GM12892 (cell line): ENCODE measurements around the gene CENPN.

ENCODE experiments used
- DNase-seq: peaks from one replicate; pipeline ENCODE4 v3.0.0; 2011; ENCODE audit not compliant: insufficient read length
- FAIRE-seq: peaks from 2 replicates; lab custom pipeline; 2011; peaks lifted over from hg19 to GRCh38; lab: Jason Lieb, UNC
- POLR2A ChIP-seq: IDR thresholded peaks from 2 replicates; pipeline ENCODE4 v1.6.1; 2011; ENCODE audit warnings: low read depth, low read length, control low read depth
- POLR2AphosphoS5 ChIP-seq: IDR thresholded peaks from 2 replicates; pipeline ENCODE4 v1.6.1; 2011; ENCODE audit warnings: low read depth, low read length, control low read depth
- TAF1 ChIP-seq: IDR thresholded peaks from 2 replicates; pipeline ENCODE4 v1.6.1; 2011; ENCODE audit warnings: low read depth, mild to moderate bottlenecking, control low read depth, low read length, borderline replicate concordance

The CENPN gene

GRCh38 chr16:80993307-80993706 is 13.7 kb upstream of the CENPN start:
- DNase-seq (no peak), FAIRE-seq (no peak)
- TF ChIP-seq POLR2AphosphoS5 (no peak), POLR2A (no peak), TAF1 (no peak)

- no peak for DNase-seq
- TF ChIP-seq TAF1 = no peak
- TF ChIP-seq POLR2A = no peak
- TF ChIP-seq POLR2AphosphoS5 = no peak
Observed at GRCh38 chr16:80993834-80994233, 13.2 kb upstream of the CENPN start.

GRCh38 chr16:80994451-80994850 is 12.6 kb upstream of the CENPN start:
- no peak for FAIRE-seq
- TF ChIP-seq POLR2AphosphoS5 = no peak
- no peak for TF ChIP-seq POLR2A
- no peak for TF ChIP-seq TAF1
- no peak for DNase-seq

More at GRCh38 chr16:80993834-80994233, 13.2 kb upstream of the CENPN start:
- FAIRE-seq = no peak

GRCh38 chr16:80996688-80997138 is 10.3 kb upstream of the CENPN start:
- TF ChIP-seq TAF1 = no peak
- FAIRE-seq = no peak
- DNase-seq = no peak

- DNase-seq = no peak
- TF ChIP-seq TAF1 (no peak), POLR2A (no peak), POLR2AphosphoS5 (no peak)
- FAIRE-seq = no peak
Observed at GRCh38 chr16:80997139-80997798, 9.7 kb upstream of the CENPN start.

- no peak for TF ChIP-seq TAF1
- TF ChIP-seq POLR2A = no peak
- TF ChIP-seq POLR2AphosphoS5 = no peak
- no peak for DNase-seq
- FAIRE-seq = no peak
Observed at GRCh38 chr16:80997964-80998620, 8.9 kb upstream of the CENPN start.

GRCh38 chr16:81000873-81001272 is 6.1 kb upstream of the CENPN start:
- no peak for TF ChIP-seq TAF1
- TF ChIP-seq POLR2A = no peak
- no peak for TF ChIP-seq POLR2AphosphoS5
- FAIRE-seq = no peak
- no peak for DNase-seq

GRCh38 chr16:81001330-81001729 is 5.7 kb upstream of the CENPN start:
- no peak for FAIRE-seq
- DNase-seq = no peak
- TF ChIP-seq TAF1 (no peak), POLR2A (no peak), POLR2AphosphoS5 (no peak)

GRCh38 chr16:81003064-81003463 is 4.0 kb upstream of the CENPN start:
- FAIRE-seq (no peak), DNase-seq (no peak)
- TF ChIP-seq TAF1 (no peak), POLR2A (no peak), POLR2AphosphoS5 (no peak)

GRCh38 chr16:81003610-81004460 is 3.2 kb upstream of the CENPN start:
- no peak for TF ChIP-seq TAF1
- no peak for TF ChIP-seq POLR2AphosphoS5
- TF ChIP-seq POLR2A = no peak
- FAIRE-seq (no peak), DNase-seq (no peak)

GRCh38 chr16:81004646-81005353 is 2.2 kb upstream of the CENPN start:
- FAIRE-seq (no peak), DNase-seq (no peak)
- TF ChIP-seq TAF1 (no peak), POLR2AphosphoS5 (no peak), POLR2A (no peak)
